HG02943 (cell line): ENCODE results near the gene NAV2.
"Not testable (repeated sequence)": the region's sequence is repeated elsewhere in the genome, so short reads cannot be mapped to it uniquely, and the experiment has no call there.

ENCODE experiments used
- ATAC-seq: cut with Tn5 transposase; IDR thresholded peaks from one replicate; pipeline ENCODE4 v1.9.1; 2021; ENCODE audit warnings: mild to moderate bottlenecking, low read depth, moderate library complexity; ENCODE audit not compliant: unreplicated experiment

NAV2 gene

GRCh38 chr11:19959648-19960059 is 247.0 kb downstream of the NAV2 start:
- ATAC-seq, result no peak

DNA sequence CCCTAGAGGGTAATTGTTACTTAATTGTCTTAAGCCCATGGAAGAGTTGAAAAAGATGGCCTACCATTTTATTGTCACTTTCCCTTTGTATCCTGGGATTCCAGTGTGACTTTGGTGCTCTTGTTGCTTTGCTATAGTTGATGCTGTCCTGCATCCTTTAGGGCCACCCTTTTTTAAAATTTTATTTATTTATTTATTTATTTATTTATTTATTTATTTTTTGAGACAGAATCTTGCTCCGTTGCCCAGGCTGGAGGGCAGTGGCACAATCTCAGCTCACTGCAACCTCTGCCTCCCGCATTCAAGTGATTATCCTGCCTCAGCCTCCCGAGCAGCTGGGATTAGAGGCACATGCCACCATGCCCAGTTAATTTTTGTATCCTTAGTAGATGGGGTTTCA is 247.8 kb downstream of the NAV2 start:
- not testable (repeated sequence) for ATAC-seq

DNA sequence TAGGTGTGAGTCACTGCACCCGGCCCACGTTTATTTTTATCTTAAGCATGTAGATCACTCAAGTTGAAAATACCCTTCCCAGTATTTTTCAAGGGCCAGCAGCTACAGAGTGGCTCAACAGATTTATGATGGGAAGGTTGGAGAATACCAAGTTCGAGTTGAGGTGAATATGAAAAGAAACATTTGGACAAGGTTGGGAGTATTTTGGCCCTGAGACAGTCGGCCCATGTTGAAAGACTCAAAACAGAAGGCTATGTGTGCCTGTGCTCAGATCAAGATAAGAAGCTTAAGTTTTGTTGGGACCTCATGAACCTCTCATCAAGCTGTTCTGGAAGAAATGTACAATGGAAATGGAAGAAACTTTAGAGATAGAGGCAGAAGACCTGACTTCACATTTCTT is 248.6 kb downstream of the NAV2 start:
- no peak for ATAC-seq

DNA sequence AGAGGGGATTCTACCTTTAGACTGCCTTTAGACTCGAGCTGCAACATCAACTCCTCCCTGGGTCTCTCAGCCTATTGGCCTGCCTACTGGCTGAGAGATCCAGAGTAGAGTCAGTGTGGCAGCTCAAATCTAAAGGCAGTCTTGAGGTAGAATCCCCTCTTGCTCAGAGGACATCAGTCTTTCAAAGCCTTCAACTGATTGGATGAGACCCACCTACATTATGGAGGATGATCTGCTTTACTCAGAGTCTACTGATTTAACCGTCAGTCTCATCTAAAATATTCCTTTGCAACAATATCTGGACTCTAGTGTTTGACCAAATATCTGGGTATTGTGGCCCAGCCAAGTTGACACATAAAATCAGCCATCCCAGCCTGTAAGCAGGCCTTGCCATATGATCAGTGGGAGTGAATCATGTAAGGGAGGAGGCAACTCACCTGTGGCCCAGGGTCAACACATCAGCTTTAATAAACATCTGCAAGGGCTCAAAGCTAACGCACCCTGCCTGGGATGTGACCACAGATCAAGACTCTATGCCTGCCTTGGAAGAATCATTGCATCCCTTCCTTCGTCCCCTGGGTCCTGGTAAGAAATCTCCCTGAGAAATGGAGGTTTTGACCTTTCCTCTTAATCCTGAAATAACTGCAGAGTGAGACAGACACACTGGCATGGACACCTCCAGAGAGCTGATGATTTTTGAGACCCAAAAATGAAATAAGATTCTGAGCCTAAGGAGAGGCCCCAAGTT is 249.6 kb downstream of the NAV2 start:
- no peak for ATAC-seq

DNA sequence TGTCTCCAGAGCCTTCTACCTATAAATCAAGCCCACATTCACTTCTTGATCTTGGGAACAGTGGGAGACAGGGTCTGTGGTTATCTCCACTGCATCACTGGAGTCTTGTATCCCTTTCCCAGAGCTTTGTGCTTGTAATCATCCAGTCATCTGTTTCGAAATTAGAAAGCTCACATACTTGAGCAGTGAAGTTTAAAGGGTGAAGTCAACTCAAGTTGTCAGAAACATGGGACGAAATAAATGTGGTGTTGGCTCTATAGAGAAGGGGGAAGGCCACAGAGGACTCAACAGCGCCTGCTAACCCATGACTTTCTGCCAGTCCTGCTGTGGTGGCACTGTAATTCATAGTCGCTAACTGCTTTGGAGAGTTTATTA is 250.2 kb downstream of the NAV2 start:
- no peak for ATAC-seq

DNA sequence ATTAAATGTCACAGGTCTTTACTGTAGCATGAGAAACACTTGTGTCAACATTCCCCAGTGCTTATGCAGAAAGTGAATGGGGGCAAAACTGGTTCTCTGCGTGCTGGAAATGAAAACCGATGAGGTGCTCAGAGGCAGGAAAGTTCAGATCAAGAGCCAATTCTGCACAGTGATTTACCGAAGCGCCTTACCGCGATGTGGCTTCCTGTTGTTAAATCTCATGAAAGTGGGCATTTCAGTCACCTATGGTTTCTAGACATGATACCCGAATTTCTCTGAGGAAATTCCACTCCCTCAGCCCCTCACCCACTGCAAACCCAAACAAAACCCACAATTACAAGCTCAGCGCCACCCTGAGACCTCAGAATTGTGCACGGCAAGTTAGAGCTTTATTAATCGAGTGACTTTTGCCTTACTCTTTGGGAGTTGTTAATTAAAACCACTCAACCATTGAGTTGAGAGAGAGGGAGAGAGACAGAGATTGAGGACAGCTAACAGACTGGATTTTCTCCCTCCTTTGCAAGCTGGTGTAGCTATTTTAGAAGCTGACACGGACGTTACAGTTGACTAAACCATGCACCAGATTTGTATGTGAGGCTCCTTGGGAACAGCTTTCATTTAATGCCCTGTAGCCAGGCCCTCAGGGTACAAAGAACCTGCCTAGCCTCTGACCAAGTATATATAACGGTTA is 251.2 kb downstream of the NAV2 start:
- no peak for ATAC-seq

DNA sequence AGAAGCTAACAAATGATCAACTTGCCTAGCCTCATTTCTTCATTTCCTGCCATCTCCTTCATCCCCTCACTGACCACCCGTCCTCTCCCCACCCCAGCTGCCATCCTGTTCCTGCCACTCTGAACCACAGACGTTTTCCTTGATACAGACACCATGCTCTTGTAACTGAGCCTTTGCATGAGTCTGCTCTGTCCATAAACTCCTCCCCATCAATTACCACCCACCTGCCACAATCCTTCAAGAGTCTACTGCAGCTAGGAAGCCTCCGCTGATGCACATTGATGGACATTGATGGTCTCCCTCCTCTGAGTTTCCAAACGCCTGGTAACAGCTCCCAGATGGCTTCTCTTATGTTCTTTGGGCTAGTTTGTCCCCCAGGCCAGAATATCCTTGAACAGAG is 253.8 kb downstream of the NAV2 start:
- no peak for ATAC-seq

- no peak for ATAC-seq
These were observed 254.3 kb downstream of the NAV2 start for GRCh38 chr11:19966927-19967326.

DNA sequence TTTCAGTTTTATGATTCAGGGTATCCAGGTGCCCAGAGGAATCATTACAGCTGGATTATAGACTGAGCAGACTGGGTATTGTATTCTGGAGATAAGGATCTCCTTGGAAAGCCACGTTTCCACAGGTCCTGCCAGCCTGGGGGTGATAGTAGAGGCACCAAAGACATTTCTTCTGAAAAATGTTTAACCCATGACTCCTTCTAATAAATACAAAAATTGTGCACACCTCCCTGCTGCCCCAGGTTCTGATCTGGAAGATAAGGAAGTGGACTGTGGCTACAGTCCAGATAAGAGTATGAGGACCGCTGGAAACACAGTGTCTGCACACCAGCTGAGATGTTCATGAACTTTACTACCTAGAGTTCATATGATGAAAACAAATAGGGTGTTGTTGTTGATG is 255.2 kb downstream of the NAV2 start:
- no peak for ATAC-seq

DNA sequence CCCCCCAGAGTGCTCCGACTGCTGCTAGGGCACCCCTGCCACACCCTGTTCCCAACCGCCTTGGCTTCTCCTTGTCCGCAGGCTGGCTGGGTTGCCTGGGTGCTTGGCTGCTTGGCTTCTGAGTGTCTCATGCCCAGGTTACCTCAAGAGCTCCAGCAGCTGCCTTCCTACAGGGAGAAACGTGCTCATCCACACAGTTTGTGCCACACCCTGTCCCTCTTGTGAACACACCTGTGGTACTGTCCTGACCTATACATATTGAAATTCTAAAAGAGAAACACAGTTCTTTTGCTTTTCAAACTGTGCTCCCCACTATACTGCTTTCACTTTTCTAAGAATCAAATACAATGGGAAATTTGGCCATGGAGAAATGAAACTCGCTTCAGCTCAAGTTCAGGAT is 256.2 kb downstream of the NAV2 start:
- ATAC-seq, result no peak

DNA sequence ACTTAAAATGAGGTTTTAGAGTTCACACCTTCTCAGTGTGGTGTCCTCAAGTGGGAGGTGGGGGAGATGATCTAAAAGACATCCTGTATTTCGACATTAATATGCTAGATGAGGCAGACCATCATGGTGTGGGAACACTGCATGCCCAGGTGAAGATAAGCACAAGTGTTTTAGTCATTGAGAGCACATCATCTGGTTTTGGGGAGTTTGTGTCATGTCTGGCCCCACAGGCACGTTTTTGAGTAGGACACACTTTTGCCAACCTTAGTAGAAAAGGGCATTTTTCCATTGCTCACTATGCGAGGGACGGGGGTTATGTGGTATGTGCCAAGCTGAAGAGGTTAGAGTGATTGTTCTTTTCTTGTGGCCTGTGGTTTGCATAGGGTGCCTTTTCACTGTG is 258.3 kb downstream of the NAV2 start:
- ATAC-seq, result no peak

- ATAC-seq, result no peak
These were observed 259.5 kb downstream of the NAV2 start for GRCh38 chr11:19972091-19972490.

DNA sequence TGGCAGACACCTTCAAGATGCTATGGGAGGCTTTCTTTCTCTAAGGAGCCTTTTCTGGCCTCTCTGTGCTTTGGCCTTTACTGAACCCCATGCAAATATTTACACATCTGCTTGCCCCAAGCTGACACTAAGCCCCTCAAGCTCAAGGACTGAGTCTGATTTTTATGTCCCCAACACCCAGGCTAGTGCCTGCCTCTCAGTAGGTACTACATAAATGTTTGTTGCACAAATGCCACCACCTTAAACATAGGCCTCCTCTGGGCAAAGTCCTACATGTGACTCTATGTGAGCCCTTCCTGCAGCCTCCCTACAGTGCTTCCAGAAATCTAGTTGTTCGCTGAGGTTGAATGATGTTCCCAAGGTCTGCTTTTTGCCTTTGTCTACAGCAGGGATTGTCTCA is 260.0 kb downstream of the NAV2 start:
- no peak for ATAC-seq

DNA sequence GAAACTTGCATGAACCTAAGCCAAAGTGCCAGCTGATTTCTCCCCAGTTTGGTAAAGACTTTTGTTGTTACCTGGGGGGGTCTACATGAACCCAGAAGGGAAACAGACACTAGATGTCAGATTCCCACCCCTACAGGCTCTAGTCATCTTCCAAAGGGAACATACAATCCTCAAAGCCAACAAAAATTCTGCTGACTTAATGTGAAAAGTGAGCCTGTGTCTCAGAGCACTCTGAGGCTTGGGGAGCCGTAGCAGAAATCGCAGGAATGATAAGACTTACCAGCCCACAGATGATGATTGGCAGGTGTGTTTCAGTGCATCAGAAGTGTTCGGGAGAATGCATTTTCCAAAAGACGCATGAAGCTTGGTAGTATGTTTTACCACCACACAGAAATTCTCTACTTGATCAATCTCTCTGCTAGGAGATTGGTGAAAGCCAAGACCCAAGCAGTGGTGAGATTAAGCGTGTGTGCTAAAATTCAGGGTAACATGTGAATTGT is 260.5 kb downstream of the NAV2 start:
- ATAC-seq, result no peak

DNA sequence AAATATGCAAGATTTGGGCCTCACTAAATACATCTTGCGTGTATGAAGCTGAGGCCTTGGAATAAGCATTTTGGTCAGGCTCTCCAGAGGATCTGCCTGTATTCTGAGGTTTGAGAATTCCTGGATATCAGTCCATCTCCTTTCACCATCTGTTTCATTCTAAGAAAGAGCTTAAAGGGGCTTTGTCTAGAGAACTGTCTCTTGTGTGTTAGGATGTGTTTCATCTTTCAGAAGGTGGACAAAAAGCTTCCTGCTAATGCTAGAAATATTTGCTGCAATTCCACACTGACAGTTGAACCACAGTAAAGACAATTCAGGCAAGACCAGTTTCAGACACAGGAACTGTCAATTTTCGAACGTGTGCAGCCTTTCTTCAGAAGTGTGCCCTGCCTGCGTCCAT is 262.2 kb downstream of the NAV2 start:
- ATAC-seq, result no peak

DNA sequence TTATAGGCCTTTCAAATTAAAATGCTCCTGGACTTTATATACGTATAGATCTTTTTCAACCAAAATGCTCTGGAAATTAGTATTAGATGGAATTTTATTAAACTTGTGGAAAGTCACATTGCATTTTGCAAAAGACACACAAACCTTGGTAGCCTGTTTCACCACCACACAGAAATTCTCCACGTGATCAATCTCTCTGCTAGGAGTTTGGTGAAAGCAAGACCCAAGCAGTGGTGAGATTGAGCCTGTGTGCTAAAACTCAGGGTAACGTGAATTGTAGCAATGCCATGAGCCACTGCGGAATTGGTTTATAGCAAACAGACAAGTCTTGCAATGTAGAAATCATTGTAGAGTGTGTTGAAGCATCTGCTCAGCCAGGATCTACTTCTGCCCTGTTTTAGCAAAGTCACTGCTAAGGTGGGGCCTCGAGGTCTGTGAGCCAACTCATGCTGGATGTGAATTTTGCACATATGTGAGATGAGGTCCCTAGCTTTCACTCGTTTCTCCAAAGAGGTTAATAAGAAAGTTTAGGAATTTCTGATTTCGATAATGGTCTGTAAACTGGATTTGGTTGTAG is 262.9 kb downstream of the NAV2 start:
- ATAC-seq, result no peak

GRCh38 chr11:19976281-19976941 is 263.8 kb downstream of the NAV2 start:
- ATAC-seq, result no peak

- ATAC-seq, result no peak
These were observed 265.3 kb downstream of the NAV2 start for GRCh38 chr11:19977941-19978340.

DNA sequence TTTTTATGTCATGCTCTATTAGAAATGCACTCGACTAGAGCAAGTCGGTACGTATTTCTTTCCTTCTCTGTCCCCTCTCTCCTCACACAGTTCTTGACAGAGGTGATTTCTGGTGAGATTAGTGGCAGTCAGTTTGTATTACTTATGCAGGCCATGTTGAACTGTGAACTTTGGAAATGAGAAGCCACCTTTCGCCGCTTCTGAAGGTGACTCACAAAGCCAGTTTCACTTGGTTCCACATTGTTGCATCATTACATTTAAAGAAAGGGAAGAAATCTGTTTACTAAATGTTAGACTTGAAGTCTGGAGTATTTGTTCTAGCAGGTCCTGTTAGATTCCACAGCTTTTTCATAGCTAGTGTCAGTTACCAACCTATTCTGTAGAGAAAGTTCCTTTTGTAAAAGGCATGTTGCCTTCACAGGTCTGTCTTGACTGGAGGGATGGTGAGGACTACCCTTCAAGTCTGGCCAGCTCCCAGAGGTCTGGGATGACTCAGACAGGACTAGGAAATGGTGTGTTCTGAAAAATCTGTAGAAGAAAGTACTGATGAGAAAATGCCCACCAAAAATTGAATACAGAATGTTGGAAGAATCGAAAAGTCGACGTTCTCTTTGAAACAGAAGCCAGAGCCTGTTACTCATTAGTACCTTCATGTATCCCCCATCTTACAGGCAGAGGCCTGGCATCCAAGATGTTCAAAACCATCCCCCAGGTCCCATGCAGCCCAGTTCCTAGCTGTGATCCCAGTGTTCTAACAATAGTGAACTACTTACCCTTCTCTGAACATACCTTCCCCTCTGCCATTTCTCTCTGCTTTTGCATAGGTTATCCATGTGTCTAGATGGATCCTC is 266.3 kb downstream of the NAV2 start:
- no peak for ATAC-seq

- ATAC-seq, result no peak
These were observed 266.8 kb downstream of the NAV2 start for GRCh38 chr11:19979519-19979845.
